HCT116 (cell line): ENCODE measurements around the gene ESCO1.

Experiments
- CEBPB ChIP-seq: IDR thresholded peaks from 2 replicates; pipeline ENCODE4 v1.6.1; 2012; ENCODE audit warnings: low read depth
- ELF1 ChIP-seq: IDR thresholded peaks from 2 replicates; pipeline ENCODE4 v1.6.1; 2012; ENCODE audit warnings: low read depth, borderline replicate concordance
- POLR2A ChIP-seq: IDR thresholded peaks from 2 replicates; pipeline ENCODE4 v1.7.0; 2011; ENCODE audit warnings: borderline replicate concordance; ENCODE audit not compliant: insufficient read depth, insufficient read length; ENCODE audit errors: extremely low read depth
- POLR2AphosphoS5 ChIP-seq: IDR thresholded peaks from 2 replicates; pipeline ENCODE4 v1.6.1; 2011; ENCODE audit warnings: mild to moderate bottlenecking, low read depth, low read length, moderate library complexity
- SIN3A ChIP-seq: IDR thresholded peaks from 2 replicates; pipeline ENCODE4 v1.6.1; 2012; ENCODE audit warnings: low read depth
- YY1 ChIP-seq: IDR thresholded peaks from 2 replicates; pipeline ENCODE4 v1.6.1; 2011; ENCODE audit warnings: low read length, low read depth, moderate library complexity, mild to moderate bottlenecking; ENCODE audit not compliant: insufficient replicate concordance; ENCODE audit errors: extremely low read depth
- ZNF274 ChIP-seq: fragments of 200-500 bp; sonication (Bioruptor generic); IDR thresholded peaks from 2 replicates; pipeline ENCODE4 v1.6.1; 2014; ENCODE audit warnings: mild to moderate bottlenecking, low read depth, low read length, inconsistent platforms
- TF ChIP-seq, protein P1 (sequence below), 3 experiments: fragments of 200-600 bp in 1 of 3; sonication (generic) in 1 of 3; IDR thresholded peaks in 2 of 3; conservative IDR thresholded peaks in 1 of 3; 2 replicates each; pipeline ENCODE4 v1.5.1; 2012 to 2017; ENCODE audit warnings: low read depth in 2 of 3, low read length in 2 of 3, antibody characterized with exemption in 1 of 3, borderline replicate concordance in 1 of 3, control low read depth in 1 of 3, mild to moderate bottlenecking in 1 of 3, mixed read lengths in 1 of 3, mixed run types in 1 of 3, moderate library complexity in 1 of 3; ENCODE audit not compliant: insufficient read depth in 1 of 3
- TF ChIP-seq, protein P2 (sequence below): IDR thresholded peaks from 2 replicates; pipeline ENCODE4 v1.6.1; 2012

DNA sequence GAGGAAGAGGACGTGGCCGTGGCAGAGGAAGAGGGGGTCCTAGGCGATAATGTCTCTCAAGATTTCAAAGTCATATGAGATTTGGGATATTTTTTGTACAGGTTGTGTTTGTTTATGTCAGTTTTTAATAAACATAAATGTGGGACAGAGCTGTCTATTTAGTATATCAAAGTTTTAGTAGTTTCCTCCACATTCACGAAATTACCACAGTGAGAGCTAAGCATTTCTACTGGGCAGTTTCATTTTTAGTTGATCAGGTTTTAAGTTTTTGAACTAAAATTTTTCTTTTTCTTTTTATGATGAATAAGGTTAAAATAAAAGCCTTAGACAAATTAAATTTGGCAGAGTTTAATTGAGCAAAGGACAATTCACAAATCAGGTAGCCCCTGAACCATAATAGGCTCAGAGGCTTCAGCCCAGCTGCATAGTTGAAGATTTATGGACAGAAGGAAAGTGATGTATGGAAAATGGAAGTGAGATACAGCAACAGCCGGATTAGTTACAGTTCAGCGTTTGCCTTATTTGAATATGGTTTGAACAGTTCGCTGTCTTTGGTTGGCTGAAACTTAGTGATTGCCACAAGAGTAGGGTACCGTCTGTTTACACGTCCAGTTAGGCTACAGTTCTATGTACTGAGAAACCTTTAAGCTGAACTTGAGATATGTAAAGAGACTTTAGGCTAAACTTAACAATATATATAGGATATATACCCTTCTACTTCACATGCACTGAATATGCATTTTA lies 28.8 kb upstream of the ESCO1 start:
- TF ChIP-seq, protein P1, sequence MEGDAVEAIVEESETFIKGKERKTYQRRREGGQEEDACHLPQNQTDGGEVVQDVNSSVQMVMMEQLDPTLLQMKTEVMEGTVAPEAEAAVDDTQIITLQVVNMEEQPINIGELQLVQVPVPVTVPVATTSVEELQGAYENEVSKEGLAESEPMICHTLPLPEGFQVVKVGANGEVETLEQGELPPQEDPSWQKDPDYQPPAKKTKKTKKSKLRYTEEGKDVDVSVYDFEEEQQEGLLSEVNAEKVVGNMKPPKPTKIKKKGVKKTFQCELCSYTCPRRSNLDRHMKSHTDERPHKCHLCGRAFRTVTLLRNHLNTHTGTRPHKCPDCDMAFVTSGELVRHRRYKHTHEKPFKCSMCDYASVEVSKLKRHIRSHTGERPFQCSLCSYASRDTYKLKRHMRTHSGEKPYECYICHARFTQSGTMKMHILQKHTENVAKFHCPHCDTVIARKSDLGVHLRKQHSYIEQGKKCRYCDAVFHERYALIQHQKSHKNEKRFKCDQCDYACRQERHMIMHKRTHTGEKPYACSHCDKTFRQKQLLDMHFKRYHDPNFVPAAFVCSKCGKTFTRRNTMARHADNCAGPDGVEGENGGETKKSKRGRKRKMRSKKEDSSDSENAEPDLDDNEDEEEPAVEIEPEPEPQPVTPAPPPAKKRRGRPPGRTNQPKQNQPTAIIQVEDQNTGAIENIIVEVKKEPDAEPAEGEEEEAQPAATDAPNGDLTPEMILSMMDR (IDR thresholded peaks at IDR 0.05 in 2 of 3, conservative IDR thresholded peaks at IDR 0.05 in 1 of 3; ENCODE audit: borderline replicate concordance in 1 of 3, insufficient read depth in 1 of 3, low read depth in 2 of 3, low read length in 2 of 3): no peak
- no peak for TF ChIP-seq ZNF274
- no peak for TF ChIP-seq POLR2AphosphoS5
- TF ChIP-seq POLR2A: no peak
- TF ChIP-seq SIN3A: no peak
- TF ChIP-seq, protein P2, sequence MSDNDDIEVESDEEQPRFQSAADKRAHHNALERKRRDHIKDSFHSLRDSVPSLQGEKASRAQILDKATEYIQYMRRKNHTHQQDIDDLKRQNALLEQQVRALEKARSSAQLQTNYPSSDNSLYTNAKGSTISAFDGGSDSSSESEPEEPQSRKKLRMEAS: no peak
- TF ChIP-seq CEBPB: no peak
- TF ChIP-seq YY1: no peak
- TF ChIP-seq ELF1: no peak
